Epithelial cell of proximal tubule (primary cell): Measurements from ENCODE around the gene CDRT4. TPM values are rescaled to one million over a fixed set of nuclear protein-coding genes. Genes with fewer than 3 reads are reported as not detected.

Experiments used
- DNase-seq: peaks from one replicate; pipeline ENCODE4 v3.0.0-alpha.2; 2011; ENCODE audit warnings: low read depth
- H3K4me3 ChIP-seq: 2 replicates; pipeline ENCODE4 v1.5.1; 2011; ENCODE audit warnings: low read depth, mild to moderate bottlenecking, low read length
- CTCF ChIP-seq: conservative IDR thresholded peaks from 2 replicates; pipeline ENCODE4 v1.5.1; 2012; ENCODE audit warnings: low read depth, mild to moderate bottlenecking, low read length
- total RNA-seq: library from RNA; depleted of rRNA; stranded (reverse); fragments of >200 nt; gene quantifications from 2 replicates; pipeline ENCODE4 v1.2.3, GENCODE V29; 2015

The CDRT4 gene
- total RNA-seq, 1 donor from 2014 or later: 6.7 TPM

DNA sequence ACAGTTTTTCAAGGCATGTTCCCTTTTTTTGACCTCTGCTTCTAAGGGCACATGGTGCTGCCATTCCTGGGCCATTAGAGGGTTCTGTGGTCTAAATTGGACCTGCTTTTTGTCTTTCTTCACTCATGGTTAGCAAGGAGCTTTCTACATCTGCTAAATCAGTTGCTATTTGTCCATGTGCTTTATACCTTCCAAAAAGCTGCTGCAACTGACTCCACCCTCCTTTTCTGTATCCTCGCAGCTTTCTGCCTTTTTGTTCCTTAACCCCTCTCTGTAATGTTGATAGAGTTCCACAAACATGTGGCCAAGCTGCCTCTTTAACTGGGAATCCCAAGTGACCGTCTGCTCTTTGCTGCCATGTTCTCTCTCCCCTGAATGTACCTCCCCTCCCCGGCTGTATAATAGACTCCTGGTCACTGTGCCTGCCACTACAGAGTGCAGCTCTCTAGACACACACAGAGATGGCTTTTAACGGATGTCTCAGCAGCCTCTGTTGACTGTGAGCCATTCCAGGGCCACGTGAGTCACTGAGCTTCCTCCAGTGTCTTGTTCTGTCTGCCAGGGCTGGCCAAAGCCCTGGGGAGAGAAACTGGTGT lies 68.6 kb downstream of the CDRT4 start:
- no peak for DNase-seq
- no peak overlapping the region for H3K4me3 ChIP-seq
- TF ChIP-seq CTCF: no peak

DNA sequence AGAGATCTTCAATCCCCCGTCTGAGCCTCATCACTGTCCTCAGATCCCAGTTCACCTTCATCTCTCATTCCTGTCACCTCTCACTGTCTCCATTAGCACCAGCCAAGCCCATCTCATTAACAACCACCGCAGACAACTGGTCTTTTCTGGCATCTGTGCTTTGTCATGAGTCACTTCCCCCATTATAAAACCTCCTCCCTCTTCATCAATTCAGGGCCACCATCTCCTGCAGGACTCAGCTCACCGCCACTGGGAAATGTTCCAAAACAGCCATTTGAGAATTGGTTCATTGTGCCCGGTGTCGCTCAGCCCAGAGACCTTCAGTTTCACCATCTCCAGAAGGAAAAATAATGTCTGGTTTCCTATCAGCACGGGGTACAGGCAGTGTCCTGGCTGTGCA lies 69.1 kb downstream of the CDRT4 start:
- DNase-seq: no peak
- TF ChIP-seq CTCF: no peak
- H3K4me3 ChIP-seq: no peak overlapping the region

GRCh38 chr17:15397620-15398019 lies 69.8 kb downstream of the CDRT4 start:
- no peak for DNase-seq
- TF ChIP-seq CTCF: no peak
- no peak overlapping the region for H3K4me3 ChIP-seq

- TF ChIP-seq CTCF: no peak
- no peak for DNase-seq
- no peak overlapping the region for H3K4me3 ChIP-seq
These were observed 72.3 kb downstream of the CDRT4 start for GRCh38 chr17:15395091-15395490.

- DNase-seq: no peak
- TF ChIP-seq CTCF: no peak
- H3K4me3 ChIP-seq: no peak overlapping the region
These were observed 74.0 kb downstream of the CDRT4 start for GRCh38 chr17:15393414-15393813.

DNA sequence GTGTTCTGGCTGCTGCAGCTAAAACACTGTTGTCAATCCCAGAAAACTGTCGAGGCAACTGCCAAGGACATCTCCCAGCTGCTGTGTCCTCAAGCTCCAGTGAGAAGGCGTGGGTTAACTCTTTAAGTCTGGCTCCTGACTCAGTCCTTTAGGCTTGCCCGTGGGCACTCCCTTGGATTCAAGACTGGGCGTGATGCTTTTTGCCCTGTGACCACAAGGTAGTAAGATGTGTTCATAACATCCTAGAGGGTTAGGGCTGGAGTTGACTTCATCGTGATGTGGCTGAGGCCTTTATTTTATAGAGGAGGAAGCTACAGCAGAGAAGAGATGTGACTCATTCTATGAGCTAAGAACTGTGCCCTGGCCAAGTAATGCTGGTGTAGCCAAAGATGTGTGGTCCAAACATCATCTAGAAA lies 75.1 kb downstream of the CDRT4 start:
- no peak for DNase-seq
- no peak overlapping the region for H3K4me3 ChIP-seq
- no peak for TF ChIP-seq CTCF

- no peak for TF ChIP-seq CTCF
- H3K4me3 ChIP-seq: no peak overlapping the region
- no peak for DNase-seq
These were observed 78.9 kb downstream of the CDRT4 start for GRCh38 chr17:15388356-15389041.
